Stimulated activated CD4-positive, alpha-beta T cell treated with anti-CD3 and anti-CD28 coated beads, TNF-alpha, amount 100 ng/mL, for 24 hours (primary cell): ENCODE results near the gene ENC1.

ENCODE experiments used
- DNase-seq, 3 experiments: peaks; one replicate each; pipeline ENCODE4 v3.0.0-alpha.2; 2020; ENCODE audit warnings: low read depth in 3 of 3

ENC1 gene

DNA sequence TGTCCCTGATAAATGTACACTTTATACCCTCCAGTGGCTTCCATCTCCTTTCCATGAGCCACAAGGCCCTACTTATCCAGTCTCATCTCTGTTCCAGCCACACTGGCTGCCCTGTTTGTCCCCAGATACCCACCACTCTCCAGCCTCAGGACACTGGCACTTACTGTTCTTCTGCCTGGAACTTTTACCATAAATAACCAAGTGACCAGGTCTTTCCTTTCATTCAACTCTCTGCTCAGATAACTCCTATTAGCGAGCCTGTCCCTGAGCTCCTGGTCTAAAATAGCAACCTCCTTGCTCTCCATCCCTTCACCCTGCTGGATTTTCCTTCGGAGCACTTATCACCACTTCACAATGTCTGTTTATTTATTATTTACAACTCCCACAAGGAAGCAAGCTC is 16.6 kb upstream of the ENC1 start:
- DNase-seq, result no peak

DNA sequence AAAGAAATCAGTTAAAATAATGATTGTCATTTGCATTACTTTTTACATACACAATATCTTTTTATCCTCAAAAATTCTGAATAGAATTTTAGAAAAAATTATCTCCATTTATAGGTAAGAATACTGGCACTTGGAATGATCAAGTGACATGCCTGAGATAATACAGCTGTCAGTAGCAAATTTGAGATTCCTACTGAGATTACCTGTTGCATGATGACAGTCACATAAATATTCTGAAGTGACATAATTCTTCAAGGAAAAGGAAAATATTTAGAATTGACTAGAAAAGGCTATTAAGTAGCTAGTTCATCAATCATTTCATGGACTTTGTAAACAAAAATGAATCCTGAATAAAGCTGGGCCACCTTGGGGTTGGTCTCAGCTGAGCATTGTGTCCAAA is 15.2 kb upstream of the ENC1 start:
- DNase-seq, result no peak

GRCh38 chr5:74655206-74655605 is 14.7 kb upstream of the ENC1 start:
- DNase-seq, result no peak

GRCh38 chr5:74653991-74654390 is 13.5 kb upstream of the ENC1 start:
- no peak for DNase-seq

- DNase-seq, result no peak
These were observed 12.0 kb upstream of the ENC1 start for GRCh38 chr5:74652576-74652975.

- no peak for DNase-seq
These were observed 11.2 kb upstream of the ENC1 start for GRCh38 chr5:74651710-74652109.

- DNase-seq, result no peak
These were observed 9.0 kb upstream of the ENC1 start for GRCh38 chr5:74649421-74649973.

GRCh38 chr5:74648835-74649293 is 8.3 kb upstream of the ENC1 start:
- no peak for DNase-seq

GRCh38 chr5:74647096-74647495 is 6.6 kb upstream of the ENC1 start:
- DNase-seq, result no peak

DNA sequence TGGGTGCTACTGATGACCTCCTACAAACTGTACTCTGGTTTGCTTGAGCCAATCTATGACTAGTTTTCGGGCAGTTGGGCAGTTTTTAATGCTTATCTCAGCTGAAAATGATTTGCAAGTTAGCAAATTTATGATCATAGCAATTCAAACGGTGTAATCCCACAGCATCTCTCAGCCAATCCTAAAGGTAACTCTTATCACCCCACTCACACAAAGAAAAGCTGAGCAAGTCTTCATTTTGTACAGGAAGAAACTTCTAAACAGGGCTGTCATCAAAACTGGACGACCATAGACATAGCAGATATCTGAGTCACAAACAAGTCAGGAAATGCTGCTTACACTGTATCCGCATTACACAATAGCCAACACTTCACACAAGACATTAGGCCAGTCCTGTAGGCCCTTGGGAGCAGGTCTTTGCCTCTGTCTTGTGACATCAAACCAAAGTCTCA is 2.6 kb upstream of the ENC1 start:
- DNase-seq, result no peak

- no peak for DNase-seq
These were observed 2.0 kb upstream of the ENC1 start for GRCh38 chr5:74642543-74642863.

DNA sequence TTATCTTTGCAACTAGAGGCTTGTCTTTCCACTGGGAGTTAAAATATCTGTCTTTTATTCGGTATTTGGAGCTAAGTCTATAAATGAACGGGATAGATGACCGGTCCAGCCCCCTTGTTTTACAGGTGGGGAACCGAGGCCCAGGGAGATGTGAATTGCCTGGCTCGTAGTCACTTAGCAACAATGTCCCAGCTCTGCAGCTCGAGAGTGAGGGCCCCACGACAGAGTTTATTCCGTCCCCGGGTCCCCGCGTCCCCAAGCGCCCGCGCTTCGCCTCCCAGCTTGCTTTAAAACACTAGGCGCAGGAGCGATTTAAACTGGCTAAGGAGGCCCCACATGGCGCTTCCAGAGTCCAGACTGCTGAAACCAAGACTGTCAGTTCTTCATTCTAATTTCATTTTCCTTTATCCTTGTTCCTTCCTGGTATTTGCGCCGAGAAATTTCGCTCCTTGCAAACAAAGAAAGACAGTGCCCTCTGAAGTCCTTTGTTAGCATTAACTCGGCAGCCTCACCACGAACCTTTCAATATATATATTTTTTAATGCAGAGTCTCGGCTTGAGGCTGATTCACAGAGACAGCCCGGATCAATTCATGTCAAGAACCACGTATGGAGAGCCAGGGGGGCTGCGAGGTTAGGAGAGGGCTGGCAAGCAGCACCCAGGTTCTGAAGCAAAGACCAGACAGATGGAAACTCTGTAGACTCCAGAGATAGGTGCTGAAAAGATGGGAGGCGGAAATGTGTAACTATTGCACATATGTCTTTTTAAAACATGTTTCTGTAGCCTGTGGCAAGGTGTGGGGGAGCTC is 1.4 kb upstream of the ENC1 start:
- no peak for DNase-seq

DNA sequence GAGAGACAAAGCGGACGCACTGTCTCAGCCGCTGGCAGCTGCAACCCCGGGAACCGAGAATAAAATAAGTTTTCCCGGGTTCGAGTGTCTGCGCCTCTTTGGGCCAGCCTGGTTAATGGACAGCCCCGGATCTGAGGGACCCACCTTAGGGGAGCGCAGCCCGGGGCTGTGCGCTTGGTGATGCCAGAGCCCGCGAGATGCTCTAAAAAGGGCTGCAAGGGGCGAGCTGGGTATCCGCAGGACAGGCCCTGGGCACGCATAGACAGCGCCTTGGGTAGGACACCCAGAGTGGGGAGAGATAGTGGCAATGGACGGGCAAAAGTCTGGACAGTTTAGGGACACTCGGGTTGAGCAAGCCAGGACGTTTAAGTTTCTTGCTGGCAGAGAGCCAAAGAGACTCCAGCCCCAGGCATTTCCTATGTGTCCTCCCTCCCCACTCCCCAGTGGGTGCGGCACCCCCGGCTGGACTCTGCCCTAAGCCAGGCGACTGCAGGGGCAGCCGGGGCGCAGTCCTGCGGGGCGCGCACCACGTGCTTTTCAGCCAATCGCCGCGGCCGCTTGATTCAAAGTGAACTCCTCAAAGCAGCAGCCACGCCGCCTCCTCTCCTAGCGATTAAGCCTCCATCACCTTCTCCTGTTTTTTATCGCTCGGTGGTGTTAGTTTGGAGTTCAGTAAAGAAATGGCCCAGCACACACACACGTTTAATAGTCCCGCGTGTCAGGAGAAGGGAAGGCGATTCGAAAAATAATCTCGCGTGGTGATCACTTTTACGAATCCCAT is 616 bp upstream of the ENC1 start:
- peak in 1 of 3 experiments; percentile 35 for DNase-seq

- DNase-seq, result peak in 1 of 3 experiments; percentile 37
These were observed 600 bp downstream of the ENC1 start for GRCh38 chr5:74639807-74640449.

- DNase-seq, result no peak
These were observed 1.3 kb downstream of the ENC1 start for GRCh38 chr5:74638970-74639806.

GRCh38 chr5:74638544-74638969 is 2.0 kb downstream of the ENC1 start:
- no peak for DNase-seq

GRCh38 chr5:74636552-74636951 is 4.0 kb downstream of the ENC1 start:
- no peak for DNase-seq

GRCh38 chr5:74636149-74636548 is 4.4 kb downstream of the ENC1 start:
- DNase-seq, result no peak

- DNase-seq, result no peak
These were observed 5.8 kb downstream of the ENC1 start for GRCh38 chr5:74634611-74635286.

GRCh38 chr5:74633695-74634094 is 6.8 kb downstream of the ENC1 start:
- no peak for DNase-seq

- DNase-seq, result no peak
These were observed 7.6 kb downstream of the ENC1 start for GRCh38 chr5:74632947-74633356.
